Liver (tissue), 9 donors: ENCODE data around the gene NAA38. TPM values are rescaled to one million over a fixed set of nuclear protein-coding genes. Genes with fewer than 3 reads are reported as not detected.

ENCODE experiments used
- DNase-seq: peaks from one replicate; pipeline ENCODE4 v3.0.0-alpha.2; 2017; ENCODE audit warnings: low spot score
- H3K27ac ChIP-seq, 2 donors: one replicate each; pipeline ENCODE4 v1.7.0; 2013; ENCODE audit warnings: inconsistent platforms in 2 of 2, low read length in 2 of 2, control low read depth in 1 of 2, low read depth in 1 of 2, mild to moderate bottlenecking in 1 of 2
- H3K27me3 ChIP-seq, 4 donors: one replicate each; pipeline versions ENCODE4 v1.6.1 to v1.7.0; 2013; ENCODE audit warnings: low read length in 3 of 4, inconsistent platforms in 1 of 4, mild to moderate bottlenecking in 1 of 4, moderate library complexity in 1 of 4; ENCODE audit not compliant: control insufficient read depth in 4 of 4, insufficient read depth in 4 of 4
- H3K36me3 ChIP-seq, 4 donors: one replicate each; pipeline versions ENCODE4 v1.6.1 to v1.7.0; 2013; ENCODE audit warnings: low read length in 3 of 4, mild to moderate bottlenecking in 3 of 4, low read depth in 1 of 4, moderate library complexity in 1 of 4; ENCODE audit not compliant: control insufficient read depth in 4 of 4, insufficient read depth in 3 of 4
- H3K4me1 ChIP-seq, 4 donors: one replicate each; pipeline versions ENCODE4 v1.6.1 to v1.7.0; 2013; ENCODE audit warnings: low read length in 3 of 4, mild to moderate bottlenecking in 3 of 4, moderate library complexity in 1 of 4; ENCODE audit not compliant: control insufficient read depth in 4 of 4, insufficient read depth in 4 of 4
- H3K4me3 ChIP-seq, 3 donors: one replicate each; pipeline versions ENCODE4 v1.6.1 to v1.7.0; 2013; ENCODE audit warnings: low read length in 3 of 3, control low read depth in 1 of 3, low read depth in 1 of 3, mild to moderate bottlenecking in 1 of 3
- H3K9ac ChIP-seq, 2 donors: one replicate each; pipeline ENCODE4 v1.7.0; 2013; ENCODE audit warnings: low read length in 2 of 2, mild to moderate bottlenecking in 2 of 2, moderate library complexity in 2 of 2, control low read depth in 1 of 2, low read depth in 1 of 2
- H3K9me3 ChIP-seq, 4 donors: one replicate each; pipeline versions ENCODE4 v1.6.1 to v1.7.0; 2013; ENCODE audit warnings: low read length in 3 of 4; ENCODE audit not compliant: control insufficient read depth in 4 of 4
- CTCF ChIP-seq: fragments of 150-350 bp; IDR thresholded peaks from 2 replicates; pipeline ENCODE4 v1.5.1; 2017; ENCODE audit warnings: improper control_type of control experiment, low read depth, low read length; ENCODE audit not compliant: missing input control
- EGR1 ChIP-seq, 2 donors: IDR thresholded peaks; 2 replicates each; pipeline ENCODE4 v1.6.1; 2016 to 2018; ENCODE audit warnings: antibody characterized with exemption in 2 of 2, low read depth in 2 of 2
- GABPA ChIP-seq, 2 donors: IDR thresholded peaks in 1 of 2; conservative IDR thresholded peaks in 1 of 2; 2 replicates each; pipeline ENCODE4 v1.6.1; 2016; ENCODE audit warnings: antibody characterized with exemption in 2 of 2, mild to moderate bottlenecking in 1 of 2, moderate library complexity in 1 of 2
- HNF4A ChIP-seq, 2 donors: conservative IDR thresholded peaks; 2 replicates each; pipeline ENCODE4 v1.6.1; 2016; ENCODE audit warnings: antibody characterized with exemption in 2 of 2, mild to moderate bottlenecking in 2 of 2
- HNF4G ChIP-seq: IDR thresholded peaks from 2 replicates; pipeline ENCODE4 v1.6.1; 2016; ENCODE audit warnings: antibody characterized with exemption
- JUND ChIP-seq, 2 donors: IDR thresholded peaks; 2 replicates each; pipeline ENCODE4 v1.6.1; 2016; ENCODE audit warnings: antibody characterized with exemption in 2 of 2
- RAD21 ChIP-seq, 2 donors: IDR thresholded peaks; 2 replicates each; pipeline ENCODE4 v1.6.1; 2016; ENCODE audit warnings: antibody characterized with exemption in 2 of 2, mild to moderate bottlenecking in 2 of 2
- RXRA ChIP-seq, 2 donors: IDR thresholded peaks; 2 replicates each; pipeline ENCODE4 v1.6.1; 2017 to 2018; ENCODE audit warnings: antibody characterized with exemption in 2 of 2, mild to moderate bottlenecking in 1 of 2
- SP1 ChIP-seq: IDR thresholded peaks from 2 replicates; pipeline ENCODE4 v1.6.1; 2018; ENCODE audit warnings: antibody characterized with exemption, mild to moderate bottlenecking
- TAF1 ChIP-seq: conservative IDR thresholded peaks from 2 replicates; pipeline ENCODE4 v1.6.1; 2016; ENCODE audit warnings: antibody characterized with exemption, mild to moderate bottlenecking
- YY1 ChIP-seq: IDR thresholded peaks from 2 replicates; pipeline ENCODE4 v1.6.1; 2016; ENCODE audit warnings: antibody characterized with exemption, mild to moderate bottlenecking
- WGBS: extraction: QIAGEN DNeasy Blood & Tissue Kit; methylation state at CpG from one replicate; pipeline ENCODE4 v1.1.7; 2013; 5-methylcytosine and 5-hydroxymethylcytosine counted together
- polyA plus RNA-seq, 2 donors: library from polyadenylated mRNA; stranded (reverse) in 1 of 2; unstranded in 1 of 2; fragments of 200-250 nt in 1 of 2; fragments of >200 nt in 1 of 2; fragmentation: Nextera tagmentation in 1 of 2; extraction: Ambion mirVana in 1 of 2; gene quantifications; one replicate each; pipeline versions ENCODE4 v1.2.1 to v1.2.3, GENCODE V29; 2013 to 2015
- total RNA-seq, 2 donors: library from RNA; depleted of rRNA; stranded (reverse); fragments of >200 nt; gene quantifications; one replicate each; pipeline ENCODE4 v1.2.3, GENCODE V29; 2014
- TF ChIP-seq, protein P1 (sequence below): IDR thresholded peaks from 2 replicates; pipeline ENCODE4 v1.6.1; 2016; ENCODE audit warnings: antibody characterized with exemption, mild to moderate bottlenecking
- TF ChIP-seq, protein P2 (sequence below): IDR thresholded peaks from 2 replicates; pipeline ENCODE4 v1.6.1; 2016; ENCODE audit warnings: antibody characterized with exemption
- TF ChIP-seq, protein P3 (sequence below): IDR thresholded peaks from 2 replicates; pipeline ENCODE4 v1.6.1; 2016; ENCODE audit warnings: antibody characterized with exemption
- TF ChIP-seq, protein P4 (sequence below): IDR thresholded peaks from 2 replicates; pipeline ENCODE4 v1.6.1; 2016; ENCODE audit warnings: antibody characterized with exemption
- donor health status: healthy.
- donor health status: healthy.
- donor health status: healthy.
- donor health status: healthy.
- donor health status: healthy.

The NAA38 gene
- total and polyA plus RNA-seq, 4 donors = 24.3 to 118 (median 56.8) TPM

- Histone ChIP-seq H3K9me3 (no peaks in the 10 kb centered on the region), H3K4me1 (no peaks in the 10 kb centered on the region), H3K27me3 (no peaks in the 10 kb centered on the region), H3K4me3 (no peak overlapping the region), H3K27ac (no peak overlapping the region), H3K36me3 (no peaks in the 10 kb centered on the region), H3K9ac (no peak overlapping the region)
- 43% methylated on average over 12 of the region's 12 CpGs for WGBS
- TF ChIP-seq, protein P1, sequence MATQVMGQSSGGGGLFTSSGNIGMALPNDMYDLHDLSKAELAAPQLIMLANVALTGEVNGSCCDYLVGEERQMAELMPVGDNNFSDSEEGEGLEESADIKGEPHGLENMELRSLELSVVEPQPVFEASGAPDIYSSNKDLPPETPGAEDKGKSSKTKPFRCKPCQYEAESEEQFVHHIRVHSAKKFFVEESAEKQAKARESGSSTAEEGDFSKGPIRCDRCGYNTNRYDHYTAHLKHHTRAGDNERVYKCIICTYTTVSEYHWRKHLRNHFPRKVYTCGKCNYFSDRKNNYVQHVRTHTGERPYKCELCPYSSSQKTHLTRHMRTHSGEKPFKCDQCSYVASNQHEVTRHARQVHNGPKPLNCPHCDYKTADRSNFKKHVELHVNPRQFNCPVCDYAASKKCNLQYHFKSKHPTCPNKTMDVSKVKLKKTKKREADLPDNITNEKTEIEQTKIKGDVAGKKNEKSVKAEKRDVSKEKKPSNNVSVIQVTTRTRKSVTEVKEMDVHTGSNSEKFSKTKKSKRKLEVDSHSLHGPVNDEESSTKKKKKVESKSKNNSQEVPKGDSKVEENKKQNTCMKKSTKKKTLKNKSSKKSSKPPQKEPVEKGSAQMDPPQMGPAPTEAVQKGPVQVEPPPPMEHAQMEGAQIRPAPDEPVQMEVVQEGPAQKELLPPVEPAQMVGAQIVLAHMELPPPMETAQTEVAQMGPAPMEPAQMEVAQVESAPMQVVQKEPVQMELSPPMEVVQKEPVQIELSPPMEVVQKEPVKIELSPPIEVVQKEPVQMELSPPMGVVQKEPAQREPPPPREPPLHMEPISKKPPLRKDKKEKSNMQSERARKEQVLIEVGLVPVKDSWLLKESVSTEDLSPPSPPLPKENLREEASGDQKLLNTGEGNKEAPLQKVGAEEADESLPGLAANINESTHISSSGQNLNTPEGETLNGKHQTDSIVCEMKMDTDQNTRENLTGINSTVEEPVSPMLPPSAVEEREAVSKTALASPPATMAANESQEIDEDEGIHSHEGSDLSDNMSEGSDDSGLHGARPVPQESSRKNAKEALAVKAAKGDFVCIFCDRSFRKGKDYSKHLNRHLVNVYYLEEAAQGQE = no peak
- TF ChIP-seq HNF4A (conservative IDR thresholded peaks at IDR 0.05) (no peak), SP1 (no peak), RAD21 (IDR thresholded peaks at IDR 0.05) (peak; percentile 45 to 62), JUND (IDR thresholded peaks at IDR 0.05) (no peak)
- TF ChIP-seq, protein P2, sequence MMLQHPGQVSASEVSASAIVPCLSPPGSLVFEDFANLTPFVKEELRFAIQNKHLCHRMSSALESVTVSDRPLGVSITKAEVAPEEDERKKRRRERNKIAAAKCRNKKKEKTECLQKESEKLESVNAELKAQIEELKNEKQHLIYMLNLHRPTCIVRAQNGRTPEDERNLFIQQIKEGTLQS = no peak
- no peak for DNase-seq
Measured at GRCh38 chr17:7825206-7825990, 32.0 kb downstream of the NAA38 start.

DNA sequence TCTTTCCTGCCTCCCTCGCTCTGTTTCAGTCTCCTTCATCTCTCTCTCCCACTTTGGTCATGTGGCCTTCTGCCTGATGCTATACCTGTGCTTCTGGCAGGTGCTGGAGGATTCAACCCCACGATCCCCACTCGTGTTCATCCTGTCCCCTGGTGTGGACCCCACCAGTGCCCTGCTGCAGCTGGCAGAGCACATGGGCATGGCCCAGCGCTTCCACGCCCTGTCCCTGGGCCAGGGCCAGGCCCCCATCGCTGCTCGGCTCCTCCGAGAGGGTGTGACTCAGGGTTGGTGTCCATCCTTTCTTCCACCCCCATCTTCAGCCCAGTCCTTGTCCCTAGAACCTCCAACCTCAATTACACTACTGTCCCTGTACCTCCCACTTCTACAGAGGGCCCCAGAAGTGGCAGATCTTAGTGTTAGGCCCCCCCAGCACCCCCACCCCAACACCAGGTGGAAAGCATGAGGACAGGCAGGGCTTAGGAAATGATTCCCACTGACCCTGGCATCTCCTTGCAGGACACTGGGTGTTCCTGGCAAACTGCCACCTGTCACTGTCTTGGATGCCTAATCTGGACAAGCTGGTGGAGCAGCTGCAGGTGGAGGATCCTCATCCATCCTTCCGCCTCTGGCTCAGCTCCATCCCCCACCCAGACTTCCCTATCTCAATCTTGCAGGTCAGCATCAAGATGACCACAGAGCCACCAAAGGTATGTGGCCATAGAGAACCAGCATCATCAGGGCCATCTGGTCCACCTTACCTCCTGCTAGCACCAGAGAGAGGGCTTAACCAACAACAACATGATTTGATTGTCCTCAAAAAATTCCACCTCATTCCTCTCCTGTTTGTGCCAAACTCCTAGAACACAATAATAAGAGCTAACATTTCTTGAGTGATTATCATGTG, 33.1 kb downstream of the NAA38 start:
- no peaks in the 10 kb centered on the region for H3K4me1 ChIP-seq
- TF ChIP-seq SP1 (no peak), CTCF (no peak), RXRA (IDR thresholded peaks at IDR 0.05) (no peak), EGR1 (IDR thresholded peaks at IDR 0.05; ENCODE audit: low read depth in 2 of 2) (no peak), GABPA (IDR thresholded peaks at IDR 0.05 in 1 of 2, conservative IDR thresholded peaks at IDR 0.05 in 1 of 2) (no peak), YY1 (no peak), TAF1 (no peak), HNF4A (conservative IDR thresholded peaks at IDR 0.05) (no peak), HNF4G (no peak), JUND (IDR thresholded peaks at IDR 0.05) (no peak)
- TF ChIP-seq, protein P2 = no peak
- TF ChIP-seq, protein P3, sequence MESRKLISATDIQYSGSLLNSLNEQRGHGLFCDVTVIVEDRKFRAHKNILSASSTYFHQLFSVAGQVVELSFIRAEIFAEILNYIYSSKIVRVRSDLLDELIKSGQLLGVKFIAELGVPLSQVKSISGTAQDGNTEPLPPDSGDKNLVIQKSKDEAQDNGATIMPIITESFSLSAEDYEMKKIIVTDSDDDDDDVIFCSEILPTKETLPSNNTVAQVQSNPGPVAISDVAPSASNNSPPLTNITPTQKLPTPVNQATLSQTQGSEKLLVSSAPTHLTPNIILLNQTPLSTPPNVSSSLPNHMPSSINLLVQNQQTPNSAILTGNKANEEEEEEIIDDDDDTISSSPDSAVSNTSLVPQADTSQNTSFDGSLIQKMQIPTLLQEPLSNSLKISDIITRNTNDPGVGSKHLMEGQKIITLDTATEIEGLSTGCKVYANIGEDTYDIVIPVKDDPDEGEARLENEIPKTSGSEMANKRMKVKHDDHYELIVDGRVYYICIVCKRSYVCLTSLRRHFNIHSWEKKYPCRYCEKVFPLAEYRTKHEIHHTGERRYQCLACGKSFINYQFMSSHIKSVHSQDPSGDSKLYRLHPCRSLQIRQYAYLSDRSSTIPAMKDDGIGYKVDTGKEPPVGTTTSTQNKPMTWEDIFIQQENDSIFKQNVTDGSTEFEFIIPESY = no peak
- TF ChIP-seq, protein P4, sequence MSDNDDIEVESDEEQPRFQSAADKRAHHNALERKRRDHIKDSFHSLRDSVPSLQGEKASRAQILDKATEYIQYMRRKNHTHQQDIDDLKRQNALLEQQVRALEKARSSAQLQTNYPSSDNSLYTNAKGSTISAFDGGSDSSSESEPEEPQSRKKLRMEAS = no peak
- 81% methylated on average over 9 of the region's 9 CpGs for WGBS
- no peak overlapping the region for H3K27ac ChIP-seq
- DNase-seq = no peak
- no peak overlapping the region for H3K4me3 ChIP-seq
- no peaks in the 10 kb centered on the region for H3K36me3 ChIP-seq
- no peaks in the 10 kb centered on the region for H3K9me3 ChIP-seq
- H3K27me3 ChIP-seq = no peaks in the 10 kb centered on the region
- H3K9ac ChIP-seq = no peak overlapping the region
